SK-N-SH treated with all-trans-retinoic acid at 6 μM for 48 hours (cell line): Measurements from ENCODE around the gene PKN2.

Source experiments
- ARNTL ChIP-seq: fragments of 450-650 bp; formaldehyde crosslinking; IDR thresholded peaks from 2 replicates; pipeline ENCODE4 v1.5.0; 2020; ENCODE audit warnings: low read depth, mild to moderate bottlenecking, moderate library complexity, borderline replicate concordance
- TCF4 ChIP-seq: fragments of 250-450 bp; sonication (Bioruptor Pico); IDR thresholded peaks from 2 replicates; pipeline ENCODE4 v1.8.0; 2021; ENCODE audit warnings: mild to moderate bottlenecking, moderate library complexity, borderline replicate concordance
- TOX ChIP-seq: fragments of 250-450 bp; sonication (Bioruptor Pico); IDR thresholded peaks from 2 replicates; pipeline ENCODE4 v1.8.0; 2021; ENCODE audit warnings: mild to moderate bottlenecking, moderate library complexity, borderline replicate concordance
- ZNF70 ChIP-seq: fragments of 450-650 bp; formaldehyde crosslinking; IDR thresholded peaks from 2 replicates; pipeline ENCODE4 v1.5.0; 2020; ENCODE audit warnings: mild to moderate bottlenecking, moderate library complexity
- TF ChIP-seq, protein P1 (sequence below): fragments of 250-450 bp; sonication (Bioruptor Pico); IDR thresholded peaks from 2 replicates; pipeline ENCODE4 v1.5.1; 2020; ENCODE audit warnings: low read depth, mild to moderate bottlenecking, moderate library complexity
- TF ChIP-seq, protein P2 (sequence below): fragments of 250-450 bp; sonication (Bioruptor Pico); IDR thresholded peaks from 2 replicates; pipeline ENCODE4 v1.8.0; 2020; ENCODE audit warnings: mild to moderate bottlenecking, moderate library complexity, borderline replicate concordance
- TF ChIP-seq, protein P3 (sequence below): fragments of 250-450 bp; sonication (Bioruptor Pico); IDR thresholded peaks from 2 replicates; pipeline ENCODE4 v1.5.0; 2020; ENCODE audit warnings: mild to moderate bottlenecking, moderate library complexity

DNA sequence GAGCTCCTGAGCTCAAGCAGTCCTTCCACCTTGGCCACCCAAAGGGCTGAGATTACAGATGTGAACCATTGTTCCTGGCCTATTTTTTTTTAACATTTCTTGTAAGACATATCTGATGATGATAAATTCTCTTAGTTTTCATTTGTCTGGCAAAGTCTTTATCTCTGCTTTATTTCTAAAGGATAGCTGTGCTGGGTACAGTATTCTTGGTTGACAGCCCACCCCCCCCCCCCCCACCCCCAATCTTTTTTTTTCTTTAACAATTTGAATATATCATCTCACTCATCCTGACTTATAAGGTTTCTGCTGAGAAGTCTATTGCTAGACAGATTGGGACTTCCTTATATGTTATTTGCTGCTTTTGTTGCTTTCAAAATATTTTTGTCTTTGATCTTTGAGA lies 51.3 kb downstream of the PKN2 start:
- TF ChIP-seq ZNF70 (CRISPR knock-in tag) (no peak), TCF4 (no peak), ARNTL (CRISPR knock-in tag) (no peak), TOX (CRISPR knock-in tag) (no peak)
- TF ChIP-seq, protein P1, sequence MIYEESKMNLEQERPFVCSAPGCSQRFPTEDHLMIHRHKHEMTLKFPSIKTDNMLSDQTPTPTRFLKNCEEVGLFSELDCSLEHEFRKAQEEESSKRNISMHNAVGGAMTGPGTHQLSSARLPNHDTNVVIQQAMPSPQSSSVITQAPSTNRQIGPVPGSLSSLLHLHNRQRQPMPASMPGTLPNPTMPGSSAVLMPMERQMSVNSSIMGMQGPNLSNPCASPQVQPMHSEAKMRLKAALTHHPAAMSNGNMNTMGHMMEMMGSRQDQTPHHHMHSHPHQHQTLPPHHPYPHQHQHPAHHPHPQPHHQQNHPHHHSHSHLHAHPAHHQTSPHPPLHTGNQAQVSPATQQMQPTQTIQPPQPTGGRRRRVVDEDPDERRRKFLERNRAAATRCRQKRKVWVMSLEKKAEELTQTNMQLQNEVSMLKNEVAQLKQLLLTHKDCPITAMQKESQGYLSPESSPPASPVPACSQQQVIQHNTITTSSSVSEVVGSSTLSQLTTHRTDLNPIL (CRISPR knock-in tag): no peak
- TF ChIP-seq, protein P2, sequence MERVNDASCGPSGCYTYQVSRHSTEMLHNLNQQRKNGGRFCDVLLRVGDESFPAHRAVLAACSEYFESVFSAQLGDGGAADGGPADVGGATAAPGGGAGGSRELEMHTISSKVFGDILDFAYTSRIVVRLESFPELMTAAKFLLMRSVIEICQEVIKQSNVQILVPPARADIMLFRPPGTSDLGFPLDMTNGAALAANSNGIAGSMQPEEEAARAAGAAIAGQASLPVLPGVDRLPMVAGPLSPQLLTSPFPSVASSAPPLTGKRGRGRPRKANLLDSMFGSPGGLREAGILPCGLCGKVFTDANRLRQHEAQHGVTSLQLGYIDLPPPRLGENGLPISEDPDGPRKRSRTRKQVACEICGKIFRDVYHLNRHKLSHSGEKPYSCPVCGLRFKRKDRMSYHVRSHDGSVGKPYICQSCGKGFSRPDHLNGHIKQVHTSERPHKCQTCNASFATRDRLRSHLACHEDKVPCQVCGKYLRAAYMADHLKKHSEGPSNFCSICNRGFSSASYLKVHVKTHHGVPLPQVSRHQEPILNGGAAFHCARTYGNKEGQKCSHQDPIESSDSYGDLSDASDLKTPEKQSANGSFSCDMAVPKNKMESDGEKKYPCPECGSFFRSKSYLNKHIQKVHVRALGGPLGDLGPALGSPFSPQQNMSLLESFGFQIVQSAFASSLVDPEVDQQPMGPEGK (CRISPR knock-in tag): no peak
- TF ChIP-seq, protein P3, sequence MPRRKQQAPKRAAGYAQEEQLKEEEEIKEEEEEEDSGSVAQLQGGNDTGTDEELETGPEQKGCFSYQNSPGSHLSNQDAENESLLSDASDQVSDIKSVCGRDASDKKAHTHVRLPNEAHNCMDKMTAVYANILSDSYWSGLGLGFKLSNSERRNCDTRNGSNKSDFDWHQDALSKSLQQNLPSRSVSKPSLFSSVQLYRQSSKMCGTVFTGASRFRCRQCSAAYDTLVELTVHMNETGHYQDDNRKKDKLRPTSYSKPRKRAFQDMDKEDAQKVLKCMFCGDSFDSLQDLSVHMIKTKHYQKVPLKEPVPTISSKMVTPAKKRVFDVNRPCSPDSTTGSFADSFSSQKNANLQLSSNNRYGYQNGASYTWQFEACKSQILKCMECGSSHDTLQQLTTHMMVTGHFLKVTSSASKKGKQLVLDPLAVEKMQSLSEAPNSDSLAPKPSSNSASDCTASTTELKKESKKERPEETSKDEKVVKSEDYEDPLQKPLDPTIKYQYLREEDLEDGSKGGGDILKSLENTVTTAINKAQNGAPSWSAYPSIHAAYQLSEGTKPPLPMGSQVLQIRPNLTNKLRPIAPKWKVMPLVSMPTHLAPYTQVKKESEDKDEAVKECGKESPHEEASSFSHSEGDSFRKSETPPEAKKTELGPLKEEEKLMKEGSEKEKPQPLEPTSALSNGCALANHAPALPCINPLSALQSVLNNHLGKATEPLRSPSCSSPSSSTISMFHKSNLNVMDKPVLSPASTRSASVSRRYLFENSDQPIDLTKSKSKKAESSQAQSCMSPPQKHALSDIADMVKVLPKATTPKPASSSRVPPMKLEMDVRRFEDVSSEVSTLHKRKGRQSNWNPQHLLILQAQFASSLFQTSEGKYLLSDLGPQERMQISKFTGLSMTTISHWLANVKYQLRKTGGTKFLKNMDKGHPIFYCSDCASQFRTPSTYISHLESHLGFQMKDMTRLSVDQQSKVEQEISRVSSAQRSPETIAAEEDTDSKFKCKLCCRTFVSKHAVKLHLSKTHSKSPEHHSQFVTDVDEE (CRISPR knock-in tag): no peak
